HEK293T (cell line): Measurements from ENCODE around the gene KCNK2.

ENCODE experiments used
- BHLHE40 ChIP-seq: fragments of 450-650 bp; IDR thresholded peaks from 2 replicates; pipeline ENCODE4 v1.6.1; 2016; ENCODE audit warnings: mild to moderate bottlenecking, moderate library complexity, borderline replicate concordance
- CTBP1 ChIP-seq: fragments of 450-650 bp; IDR thresholded peaks from 2 replicates; pipeline ENCODE4 v1.6.1; 2016; ENCODE audit warnings: borderline replicate concordance
- ELF4 ChIP-seq: fragments of 450-650 bp; IDR thresholded peaks from 2 replicates; pipeline ENCODE4 v1.6.1; 2017; ENCODE audit warnings: antibody characterized with exemption
- SP1 ChIP-seq: fragments of 450-650 bp; IDR thresholded peaks from 2 replicates; pipeline ENCODE4 v1.6.1; 2017

DNA sequence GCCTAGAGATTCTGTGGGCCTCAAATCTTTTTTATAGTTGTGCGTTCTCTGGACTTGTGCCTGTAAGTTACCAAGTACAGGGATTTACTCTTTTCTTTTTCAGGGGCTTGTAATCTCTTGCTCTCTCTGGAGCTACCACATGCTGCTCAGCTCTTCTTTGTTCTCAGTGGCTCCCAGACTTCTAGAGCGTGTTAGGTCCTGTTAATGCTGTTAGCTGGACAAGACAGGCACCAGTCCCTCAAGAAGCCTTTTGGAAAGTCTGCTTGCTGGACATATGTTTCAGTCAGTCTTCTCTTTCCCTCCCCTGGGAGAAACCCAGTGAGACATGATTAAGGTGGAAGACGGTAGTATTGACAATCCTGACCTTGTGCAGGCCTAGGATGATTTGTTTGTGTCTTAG lies 29.4 kb downstream of the KCNK2 start:
- no peak for TF ChIP-seq ELF4
- TF ChIP-seq CTBP1 = no peak
- no peak for TF ChIP-seq SP1
- TF ChIP-seq BHLHE40 = no peak
